ENCODE data around the gene KIF5B.
"Not testable (repeated sequence)": the region's sequence is repeated elsewhere in the genome, so short reads cannot be mapped to it uniquely, and the experiment has no call there.

Gene KIF5B

GRCh38 chr10:31972519-31973041 is 83.6 kb downstream of the KIF5B start:
- Histone ChIP-seq H3K27me3 (ENCODE audit: insufficient read depth, low read depth) (no peaks in the 10 kb centered on the region), H2AFZ (ENCODE audit: low read depth) (no peak overlapping the region), H3K4me1 (ENCODE audit: low read depth, poor library complexity, severe bottlenecking) (no peaks in the 10 kb centered on the region), H3K4me2 (no peak overlapping the region), H3K9ac (no peak overlapping the region), H3K27ac (no peak overlapping the region), H4K20me1 (ENCODE audit: insufficient read depth) (no peaks in the 10 kb centered on the region), H3K4me3 (IDR thresholded peaks at IDR 0.05; ENCODE audit: insufficient read depth, low read depth, low read length) (no peak overlapping the region), H3K36me3 (ENCODE audit: insufficient read depth) (no peaks in the 10 kb centered on the region), H3K79me2 (ENCODE audit: insufficient read depth, low read depth) (no peaks in the 10 kb centered on the region)
- TF ChIP-seq, protein P1, sequence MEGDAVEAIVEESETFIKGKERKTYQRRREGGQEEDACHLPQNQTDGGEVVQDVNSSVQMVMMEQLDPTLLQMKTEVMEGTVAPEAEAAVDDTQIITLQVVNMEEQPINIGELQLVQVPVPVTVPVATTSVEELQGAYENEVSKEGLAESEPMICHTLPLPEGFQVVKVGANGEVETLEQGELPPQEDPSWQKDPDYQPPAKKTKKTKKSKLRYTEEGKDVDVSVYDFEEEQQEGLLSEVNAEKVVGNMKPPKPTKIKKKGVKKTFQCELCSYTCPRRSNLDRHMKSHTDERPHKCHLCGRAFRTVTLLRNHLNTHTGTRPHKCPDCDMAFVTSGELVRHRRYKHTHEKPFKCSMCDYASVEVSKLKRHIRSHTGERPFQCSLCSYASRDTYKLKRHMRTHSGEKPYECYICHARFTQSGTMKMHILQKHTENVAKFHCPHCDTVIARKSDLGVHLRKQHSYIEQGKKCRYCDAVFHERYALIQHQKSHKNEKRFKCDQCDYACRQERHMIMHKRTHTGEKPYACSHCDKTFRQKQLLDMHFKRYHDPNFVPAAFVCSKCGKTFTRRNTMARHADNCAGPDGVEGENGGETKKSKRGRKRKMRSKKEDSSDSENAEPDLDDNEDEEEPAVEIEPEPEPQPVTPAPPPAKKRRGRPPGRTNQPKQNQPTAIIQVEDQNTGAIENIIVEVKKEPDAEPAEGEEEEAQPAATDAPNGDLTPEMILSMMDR (conservative IDR thresholded peaks at IDR 0.05; ENCODE audit: low read depth, low read length), result no peak

GRCh38 chr10:31969847-31970246 is 86.4 kb downstream of the KIF5B start:
- not testable (repeated sequence) for H3K4me1 ChIP-seq (ENCODE audit: low read depth, poor library complexity, severe bottlenecking); H3K27ac ChIP-seq; H3K36me3 ChIP-seq (ENCODE audit: insufficient read depth); H2AFZ ChIP-seq (ENCODE audit: low read depth); H3K9ac ChIP-seq; H3K27me3 ChIP-seq (ENCODE audit: insufficient read depth, low read depth); H4K20me1 ChIP-seq (ENCODE audit: insufficient read depth); H3K4me2 ChIP-seq; H3K4me3 ChIP-seq (IDR thresholded peaks at IDR 0.05; ENCODE audit: insufficient read depth, low read depth, low read length); H3K79me2 ChIP-seq (ENCODE audit: insufficient read depth, low read depth)

- H3K27me3 ChIP-seq (ENCODE audit: insufficient read depth, low read depth), result no peaks in the 10 kb centered on the region
- H3K36me3 ChIP-seq (ENCODE audit: insufficient read depth), result no peaks in the 10 kb centered on the region
- H3K4me3 ChIP-seq (IDR thresholded peaks at IDR 0.05; ENCODE audit: insufficient read depth, low read depth, low read length), result no peak overlapping the region
- TF ChIP-seq, protein P1 (conservative IDR thresholded peaks at IDR 0.05; ENCODE audit: low read depth, low read length), result no peak
- no peak overlapping the region for H3K27ac ChIP-seq
- H3K9ac ChIP-seq, result no peak overlapping the region
- no peak overlapping the region for H3K4me2 ChIP-seq
- no peaks in the 10 kb centered on the region for H3K4me1 ChIP-seq (ENCODE audit: low read depth, poor library complexity, severe bottlenecking)
- H4K20me1 ChIP-seq (ENCODE audit: insufficient read depth), result no peaks in the 10 kb centered on the region
- no peaks in the 10 kb centered on the region for H3K79me2 ChIP-seq (ENCODE audit: insufficient read depth, low read depth)
- H2AFZ ChIP-seq (ENCODE audit: low read depth), result no peak overlapping the region
Measured at GRCh38 chr10:31963589-31963980, 92.6 kb downstream of the KIF5B start.

- H2AFZ ChIP-seq (ENCODE audit: low read depth), result no peak overlapping the region
- TF ChIP-seq, protein P1 (conservative IDR thresholded peaks at IDR 0.05; ENCODE audit: low read depth, low read length), result no peak
- no peaks in the 10 kb centered on the region for H4K20me1 ChIP-seq (ENCODE audit: insufficient read depth)
- no peaks in the 10 kb centered on the region for H3K27me3 ChIP-seq (ENCODE audit: insufficient read depth, low read depth)
- H3K79me2 ChIP-seq (ENCODE audit: insufficient read depth, low read depth), result no peaks in the 10 kb centered on the region
- H3K4me1 ChIP-seq (ENCODE audit: low read depth, poor library complexity, severe bottlenecking), result no peaks in the 10 kb centered on the region
- no peak overlapping the region for H3K4me2 ChIP-seq
- no peak overlapping the region for H3K27ac ChIP-seq
- H3K9ac ChIP-seq, result no peak overlapping the region
- H3K4me3 ChIP-seq (IDR thresholded peaks at IDR 0.05; ENCODE audit: insufficient read depth, low read depth, low read length), result no peak overlapping the region
- H3K36me3 ChIP-seq (ENCODE audit: insufficient read depth), result no peaks in the 10 kb centered on the region
Measured at GRCh38 chr10:31962826-31963588, 93.2 kb downstream of the KIF5B start.

All from KMS-11 (cell line).